22Rv1 (cell line): ENCODE measurements around the gene CD36.

Experiments
- ZFX ChIP-seq: fragments of 450-650 bp; IDR thresholded peaks from 2 replicates; pipeline ENCODE4 v1.6.1; 2017; ENCODE audit warnings: antibody characterized with exemption, borderline replicate concordance
- TF ChIP-seq, protein P1 (sequence below): fragments of 450-650 bp; IDR thresholded peaks from 2 replicates; pipeline ENCODE4 v1.5.1; 2017; ENCODE audit warnings: mild to moderate bottlenecking

GRCh38 chr7:80686576-80686975 is 48.1 kb downstream of the CD36 start:
- TF ChIP-seq, protein P1, sequence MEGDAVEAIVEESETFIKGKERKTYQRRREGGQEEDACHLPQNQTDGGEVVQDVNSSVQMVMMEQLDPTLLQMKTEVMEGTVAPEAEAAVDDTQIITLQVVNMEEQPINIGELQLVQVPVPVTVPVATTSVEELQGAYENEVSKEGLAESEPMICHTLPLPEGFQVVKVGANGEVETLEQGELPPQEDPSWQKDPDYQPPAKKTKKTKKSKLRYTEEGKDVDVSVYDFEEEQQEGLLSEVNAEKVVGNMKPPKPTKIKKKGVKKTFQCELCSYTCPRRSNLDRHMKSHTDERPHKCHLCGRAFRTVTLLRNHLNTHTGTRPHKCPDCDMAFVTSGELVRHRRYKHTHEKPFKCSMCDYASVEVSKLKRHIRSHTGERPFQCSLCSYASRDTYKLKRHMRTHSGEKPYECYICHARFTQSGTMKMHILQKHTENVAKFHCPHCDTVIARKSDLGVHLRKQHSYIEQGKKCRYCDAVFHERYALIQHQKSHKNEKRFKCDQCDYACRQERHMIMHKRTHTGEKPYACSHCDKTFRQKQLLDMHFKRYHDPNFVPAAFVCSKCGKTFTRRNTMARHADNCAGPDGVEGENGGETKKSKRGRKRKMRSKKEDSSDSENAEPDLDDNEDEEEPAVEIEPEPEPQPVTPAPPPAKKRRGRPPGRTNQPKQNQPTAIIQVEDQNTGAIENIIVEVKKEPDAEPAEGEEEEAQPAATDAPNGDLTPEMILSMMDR = no peak
- no peak for TF ChIP-seq ZFX
